Breast epithelium (tissue), 3 donors: ENCODE measurements around the gene TGM3.

Source experiments
- CTCF ChIP-seq, 3 donors: fragments of 450-650 bp; IDR thresholded peaks; one replicate each; pipeline ENCODE4 v1.5.1; 2016 to 2017; ENCODE audit warnings: antibody characterized with exemption in 3 of 3, mild to moderate bottlenecking in 3 of 3, moderate library complexity in 3 of 3
- POLR2A ChIP-seq: fragments of 450-650 bp; IDR thresholded peaks from one replicate; pipeline ENCODE4 v1.6.1; 2016; ENCODE audit warnings: antibody characterized with exemption, mild to moderate bottlenecking, moderate library complexity
- POLR2AphosphoS5 ChIP-seq, 3 donors: sonication (generic); formaldehyde crosslinking; IDR thresholded peaks; one replicate each; pipeline ENCODE4 v1.6.1; 2017; ENCODE audit warnings: antibody characterized with exemption in 3 of 3

- TF ChIP-seq CTCF (IDR thresholded peaks at IDR 0.05): no peak
- TF ChIP-seq POLR2A: no peak
- no peak for TF ChIP-seq POLR2AphosphoS5 (IDR thresholded peaks at IDR 0.05)
These were observed 13.6 kb upstream of the TGM3 start for GRCh38 chr20:2282181-2282580.
